Chondrocyte (in vitro differentiated cells): ENCODE measurements around the gene HDGF. TPM values are rescaled to one million over a fixed set of nuclear protein-coding genes. Genes with fewer than 3 reads are reported as not detected.

Experiments used
- DNase-seq: peaks from one replicate; pipeline ENCODE4 v3.0.0; 2021; ENCODE audit warnings: mixed read lengths, low spot score
- H3K27ac Mint-ChIP-seq: one replicate; pipeline ENCODE4 v1.8.0; 2021; ENCODE audit warnings: mild to moderate bottlenecking, moderate library complexity, mixed read lengths; ENCODE audit not compliant: unreplicated experiment
- H3K27me3 Mint-ChIP-seq: 2 replicates; pipeline ENCODE4 v1.8.0; 2021; ENCODE audit warnings: low read depth, mixed read lengths
- H3K36me3 Mint-ChIP-seq: 2 replicates; pipeline ENCODE4 v1.8.0; 2021; ENCODE audit warnings: low read depth, mixed read lengths
- H3K4me1 Mint-ChIP-seq: 2 replicates; pipeline ENCODE4 v1.8.0; 2021; ENCODE audit warnings: low read depth, mild to moderate bottlenecking, mixed read lengths
- H3K4me3 Mint-ChIP-seq: one replicate; pipeline ENCODE4 v1.8.0; 2021; ENCODE audit warnings: mild to moderate bottlenecking, moderate library complexity, mixed read lengths; ENCODE audit not compliant: unreplicated experiment
- H3K9me3 Mint-ChIP-seq: 2 replicates; pipeline ENCODE4 v1.8.0; 2021; ENCODE audit warnings: low read depth, mixed read lengths
- total RNA-seq: library from RNA; stranded (reverse); gene quantifications from 3 replicates; pipeline ENCODE4 v1.2.1, GENCODE V29; 2021
- TF ChIP-seq, protein P1 (sequence below): fragments of 200-600 bp; sonication (generic); IDR thresholded peaks from 2 replicates; pipeline ENCODE4 v1.5.0; 2021; ENCODE audit warnings: antibody characterized with exemption, mild to moderate bottlenecking, moderate library complexity

Gene HDGF
- total RNA-seq, 1 donor from 2014 or later, result 136 TPM

- Mint-ChIP-seq H3K9me3 (no peaks in the 10 kb centered on the region), H3K27ac (peak overlapping the region; percentile 27), H3K36me3 (peaks cover 5% of the 10 kb centered on the region), H3K27me3 (peaks cover 1% of the 10 kb centered on the region), H3K4me1 (peaks cover 52% of the 10 kb centered on the region), H3K4me3 (no peak overlapping the region)
- no peak for DNase-seq
- TF ChIP-seq, protein P1, sequence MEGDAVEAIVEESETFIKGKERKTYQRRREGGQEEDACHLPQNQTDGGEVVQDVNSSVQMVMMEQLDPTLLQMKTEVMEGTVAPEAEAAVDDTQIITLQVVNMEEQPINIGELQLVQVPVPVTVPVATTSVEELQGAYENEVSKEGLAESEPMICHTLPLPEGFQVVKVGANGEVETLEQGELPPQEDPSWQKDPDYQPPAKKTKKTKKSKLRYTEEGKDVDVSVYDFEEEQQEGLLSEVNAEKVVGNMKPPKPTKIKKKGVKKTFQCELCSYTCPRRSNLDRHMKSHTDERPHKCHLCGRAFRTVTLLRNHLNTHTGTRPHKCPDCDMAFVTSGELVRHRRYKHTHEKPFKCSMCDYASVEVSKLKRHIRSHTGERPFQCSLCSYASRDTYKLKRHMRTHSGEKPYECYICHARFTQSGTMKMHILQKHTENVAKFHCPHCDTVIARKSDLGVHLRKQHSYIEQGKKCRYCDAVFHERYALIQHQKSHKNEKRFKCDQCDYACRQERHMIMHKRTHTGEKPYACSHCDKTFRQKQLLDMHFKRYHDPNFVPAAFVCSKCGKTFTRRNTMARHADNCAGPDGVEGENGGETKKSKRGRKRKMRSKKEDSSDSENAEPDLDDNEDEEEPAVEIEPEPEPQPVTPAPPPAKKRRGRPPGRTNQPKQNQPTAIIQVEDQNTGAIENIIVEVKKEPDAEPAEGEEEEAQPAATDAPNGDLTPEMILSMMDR, result no peak
Measured at GRCh38 chr1:156693848-156694689, 57.4 kb downstream of the HDGF start.

GRCh38 chr1:156692925-156693847 is 58.3 kb downstream of the HDGF start:
- TF ChIP-seq, protein P1, result no peak
- peak overlapping the region; percentile 42 for H3K27ac Mint-ChIP-seq
- H3K4me1 Mint-ChIP-seq, result peaks cover 54% of the 10 kb centered on the region
- no peak for DNase-seq
- no peak overlapping the region for H3K4me3 Mint-ChIP-seq
- no peaks in the 10 kb centered on the region for H3K36me3 Mint-ChIP-seq
- H3K9me3 Mint-ChIP-seq, result no peaks in the 10 kb centered on the region
- peaks cover 1% of the 10 kb centered on the region for H3K27me3 Mint-ChIP-seq

- Mint-ChIP-seq H3K27me3 (peaks cover 1% of the 10 kb centered on the region), H3K36me3 (no peaks in the 10 kb centered on the region), H3K4me3 (no peak overlapping the region), H3K4me1 (peaks cover 54% of the 10 kb centered on the region), H3K27ac (no peak overlapping the region), H3K9me3 (no peaks in the 10 kb centered on the region)
- DNase-seq, result no peak
- TF ChIP-seq, protein P1, result no peak
Measured at GRCh38 chr1:156692441-156692924, 59.0 kb downstream of the HDGF start.

Other genes with a start within 250 kb of the HDGF start
- 6.8 to 10.8 TPM (median 9.8 TPM) in 3 replicates for gene IQGAP3, start 179.1 kb downstream of the HDGF start, total RNA-seq
- not detected in 3 replicates for gene TTC24, start 172.0 kb downstream of the HDGF start, total RNA-seq
- gene NAXE, start 159.9 kb downstream of the HDGF start, total RNA-seq, result 54.8 to 59.6 TPM (median 56.2 TPM) in 3 replicates
- gene GPATCH4, start 150.2 kb downstream of the HDGF start, total RNA-seq, result 14.4 to 21.6 TPM (median 16.4 TPM) in 3 replicates
- 0.36 TPM in 1 of 3 replicates, not detected in the others for gene HAPLN2, start 132.3 kb downstream of the HDGF start, total RNA-seq
- gene BCAN, start 109.6 kb downstream of the HDGF start, total RNA-seq, result 1.3 TPM in 1 of 3 replicates, not detected in the others
- gene NES, start 74.3 kb downstream of the HDGF start, total RNA-seq, result 6.0 to 11.6 TPM (median 6.9 TPM) in 3 replicates
- 88.7 to 193 TPM (median 93.5 TPM) in 3 replicates for gene CRABP2, start 46.1 kb downstream of the HDGF start, total RNA-seq
- 11.4 to 17.1 TPM (median 14.1 TPM) in 3 replicates for gene METTL25B, start 23.2 kb downstream of the HDGF start, total RNA-seq
- gene ISG20L2, start 22.9 kb downstream of the HDGF start, total RNA-seq, result 22.3 to 45.7 TPM (median 23.7 TPM) in 3 replicates
- gene MRPL24, start 10.6 kb downstream of the HDGF start, total RNA-seq, result 38.6 to 58.3 TPM (median 40.3 TPM) in 3 replicates
- gene PRCC, start 15.9 kb upstream of the HDGF start, total RNA-seq, result 57.0 to 61.7 TPM (median 60.9 TPM) in 3 replicates
- gene SH2D2A, start 65.2 kb upstream of the HDGF start, total RNA-seq, result not detected in 3 replicates
- gene INSRR, start 107.4 kb upstream of the HDGF start, total RNA-seq, result not detected in 3 replicates
- not detected in 3 replicates for gene NTRK1, start 109.2 kb upstream of the HDGF start, total RNA-seq
- 1.4 to 13.7 TPM (median 9.9 TPM) in 3 replicates for gene PEAR1, start 142.0 kb upstream of the HDGF start, total RNA-seq
- not detected in 3 replicates for gene LRRC71, start 169.0 kb upstream of the HDGF start, total RNA-seq